ENCODE data around the gene CASZ1.

CASZ1 gene

DNA sequence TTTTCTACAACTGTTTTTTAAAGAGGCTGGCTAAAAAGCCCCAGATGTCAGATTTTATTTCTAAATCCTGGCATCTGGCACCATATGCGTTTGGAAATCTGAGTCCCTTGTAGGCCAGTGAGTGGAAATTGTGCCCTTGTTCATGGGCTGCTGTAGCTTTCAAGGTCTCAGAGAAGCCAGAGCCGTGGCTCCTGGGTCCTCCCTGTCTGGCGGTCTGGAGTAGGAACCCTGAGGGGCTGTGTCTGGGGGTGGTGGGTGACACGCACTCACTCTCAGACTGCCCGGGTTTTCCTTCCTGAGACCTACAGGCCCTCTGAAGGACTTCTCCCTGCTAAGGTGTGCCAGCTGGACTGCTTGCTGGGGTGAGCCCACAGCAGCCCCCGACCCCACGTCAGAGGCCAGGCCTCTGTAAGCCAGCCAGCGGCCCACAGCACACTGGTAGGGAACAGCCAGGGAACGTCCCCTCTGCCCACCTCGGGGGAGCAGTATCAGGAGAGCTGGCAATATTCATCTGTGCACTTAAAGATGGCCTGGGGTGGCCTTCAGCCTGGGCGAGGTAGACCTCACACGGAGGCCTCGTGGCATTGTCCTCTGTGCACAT, 170.2 kb downstream of the CASZ1 start:
- DNase-seq (ENCODE audit: low read depth in 2 of 2): no peak

DNA sequence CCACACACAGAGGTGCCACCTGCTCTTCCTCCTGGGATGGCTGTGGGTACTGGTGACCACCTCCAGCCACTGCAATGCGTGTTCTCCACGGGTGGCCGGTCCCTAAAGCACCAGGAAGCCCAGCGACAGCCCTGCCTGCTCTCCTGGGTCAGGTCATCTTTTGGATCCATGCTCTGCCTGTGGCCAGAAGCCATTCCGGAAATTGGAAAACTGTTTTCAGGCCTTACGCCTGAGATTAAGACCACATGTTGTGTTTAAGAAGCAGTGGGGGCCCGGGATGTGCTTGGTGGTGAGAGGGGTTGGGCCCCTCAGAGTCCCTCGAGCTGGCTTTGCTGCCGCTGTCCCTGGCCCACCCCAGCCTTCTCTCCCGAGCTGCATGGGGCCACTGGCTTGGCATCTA, 170.9 kb downstream of the CASZ1 start:
- no peak for DNase-seq (ENCODE audit: low read depth in 2 of 2)

DNA sequence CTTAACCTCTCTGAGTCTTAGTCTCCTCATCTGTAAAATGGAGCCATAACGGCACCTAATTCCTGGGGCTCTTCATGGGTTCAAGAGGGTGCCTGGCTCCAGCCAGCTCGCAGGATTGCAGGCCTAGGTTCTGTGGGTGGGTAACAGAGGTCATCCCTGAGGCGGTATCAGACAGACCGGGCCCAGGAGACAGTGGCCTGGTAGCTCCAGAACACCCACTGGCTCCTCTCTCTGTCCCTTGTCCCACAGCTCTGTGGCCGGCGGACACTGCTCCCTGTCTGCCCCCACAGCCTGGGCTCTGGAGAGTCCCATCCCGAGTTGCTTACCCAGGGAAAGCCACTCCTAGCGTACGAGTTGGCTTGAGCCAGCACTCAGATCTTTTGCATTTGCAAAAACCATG, 171.4 kb downstream of the CASZ1 start:
- DNase-seq (ENCODE audit: low read depth in 2 of 2): no peak

DNA sequence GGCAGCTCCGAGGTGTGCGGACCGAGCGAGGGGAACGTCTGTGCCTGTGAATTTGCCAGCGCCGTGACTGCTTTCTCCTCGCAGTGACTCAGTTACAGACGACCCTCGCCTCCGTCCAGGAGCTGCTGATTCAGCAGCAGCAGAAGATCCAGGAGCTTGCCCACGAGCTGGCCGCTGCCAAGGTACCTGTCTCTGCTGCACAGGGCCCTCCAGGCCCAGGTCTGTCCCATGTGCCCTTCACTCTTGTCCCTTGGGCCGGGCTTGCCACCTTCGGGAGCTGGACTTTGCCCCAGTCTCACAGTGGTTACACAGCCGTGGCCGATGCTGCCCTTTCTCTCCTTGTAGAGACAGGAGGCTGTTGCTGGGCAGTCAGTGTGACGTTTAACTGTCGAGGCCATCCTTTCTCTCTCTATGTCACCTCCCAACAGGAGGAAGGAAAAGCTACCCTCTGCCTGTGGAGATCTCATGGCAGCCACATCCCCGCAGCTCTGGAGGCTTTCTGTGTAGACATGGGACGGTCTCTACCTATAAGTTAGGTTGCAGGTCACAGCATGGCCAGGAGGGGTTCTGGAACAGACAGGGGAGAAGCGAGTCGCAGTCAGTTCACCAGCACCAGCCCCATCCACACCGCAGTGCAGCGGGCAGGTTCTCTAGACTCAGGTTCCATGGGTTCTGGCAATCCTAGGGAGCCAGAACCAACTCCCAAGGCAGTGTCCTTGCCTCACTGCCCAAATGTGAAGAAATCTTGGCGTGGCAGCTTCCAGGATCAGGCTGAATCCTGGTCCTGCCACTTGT, 172.0 kb downstream of the CASZ1 start:
- DNase-seq (ENCODE audit: low read depth in 2 of 2): no peak

DNA sequence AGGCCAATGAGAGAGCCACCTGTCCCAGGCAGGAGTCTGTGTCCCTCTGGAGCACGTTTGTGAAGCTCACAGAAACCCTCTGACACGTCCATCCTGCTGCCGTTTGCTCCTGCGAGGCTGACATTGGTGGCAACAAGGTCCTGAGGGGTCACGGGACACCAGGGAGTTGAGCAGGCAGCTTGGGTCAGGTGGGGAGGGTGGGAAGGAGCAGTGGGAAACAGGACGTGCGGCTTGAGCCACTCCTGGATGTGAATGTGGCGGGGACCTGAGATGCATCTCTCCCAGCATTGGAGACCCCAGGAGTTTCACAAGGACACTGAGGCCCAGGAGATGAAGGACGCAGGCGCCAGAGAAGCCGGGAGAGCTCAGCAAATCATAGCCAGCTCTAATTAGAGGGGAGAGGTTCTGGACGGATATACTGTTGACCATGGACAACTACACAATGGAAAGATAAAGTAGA, 172.7 kb downstream of the CASZ1 start:
- DNase-seq (ENCODE audit: low read depth in 2 of 2): no peak

DNA sequence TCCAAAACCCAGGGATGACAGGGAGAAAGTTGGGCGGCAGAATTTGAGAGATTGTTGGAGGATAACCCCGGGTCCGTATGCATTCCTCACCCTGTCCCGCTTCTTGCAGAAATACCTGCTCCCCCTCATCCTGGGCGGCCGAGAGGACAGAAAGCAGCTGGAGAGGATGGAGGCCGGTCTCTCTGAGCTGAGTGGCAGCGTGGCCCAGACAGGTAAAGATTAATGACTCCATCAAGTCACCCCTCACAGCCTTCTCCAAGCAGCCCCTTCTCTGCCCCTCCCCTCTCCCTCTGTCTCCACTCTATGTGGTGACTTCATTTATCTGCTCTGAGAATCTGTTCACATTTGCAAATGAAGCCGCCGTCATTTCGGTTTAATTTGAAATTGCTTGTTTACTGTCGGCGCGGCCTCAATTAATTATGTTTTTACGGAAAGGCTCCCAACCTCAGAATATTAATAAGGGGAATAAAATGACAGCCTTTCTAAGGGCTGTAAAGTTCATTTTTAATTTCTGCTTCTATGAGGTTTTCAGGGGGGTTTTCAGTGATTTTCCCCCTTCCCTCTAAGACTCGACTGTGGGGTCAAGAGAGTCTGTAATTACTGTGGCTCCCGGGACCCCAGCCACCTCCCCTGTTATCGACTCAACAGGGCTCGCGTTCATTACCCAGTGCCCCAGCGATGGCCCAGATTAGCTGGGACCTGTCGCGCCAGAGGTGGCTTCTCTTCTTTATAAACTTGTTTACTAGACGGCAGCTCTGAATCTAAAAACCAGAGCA, 173.3 kb downstream of the CASZ1 start:
- DNase-seq (ENCODE audit: low read depth in 2 of 2): no peak

DNA sequence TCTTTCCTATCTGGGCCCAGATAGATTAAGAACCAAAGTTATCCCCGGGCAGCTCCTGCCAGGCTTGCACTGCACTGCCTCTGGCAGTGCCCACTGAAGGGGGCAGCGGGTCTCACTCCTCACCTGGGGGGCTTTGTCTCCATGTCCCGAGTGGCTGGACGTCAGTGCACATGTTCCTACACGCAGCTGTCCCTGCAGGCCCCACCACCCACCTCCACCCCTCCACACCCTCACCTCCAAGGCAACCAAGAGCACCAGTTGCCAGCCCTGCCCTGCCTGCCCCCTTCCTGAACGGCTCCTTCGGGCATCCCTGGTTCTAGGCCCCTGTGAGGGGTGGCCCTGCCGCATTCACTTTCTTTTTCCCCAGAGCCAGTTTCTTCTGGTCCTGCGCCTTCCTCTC, 174.5 kb downstream of the CASZ1 start:
- no peak for DNase-seq (ENCODE audit: low read depth in 2 of 2)

DNA sequence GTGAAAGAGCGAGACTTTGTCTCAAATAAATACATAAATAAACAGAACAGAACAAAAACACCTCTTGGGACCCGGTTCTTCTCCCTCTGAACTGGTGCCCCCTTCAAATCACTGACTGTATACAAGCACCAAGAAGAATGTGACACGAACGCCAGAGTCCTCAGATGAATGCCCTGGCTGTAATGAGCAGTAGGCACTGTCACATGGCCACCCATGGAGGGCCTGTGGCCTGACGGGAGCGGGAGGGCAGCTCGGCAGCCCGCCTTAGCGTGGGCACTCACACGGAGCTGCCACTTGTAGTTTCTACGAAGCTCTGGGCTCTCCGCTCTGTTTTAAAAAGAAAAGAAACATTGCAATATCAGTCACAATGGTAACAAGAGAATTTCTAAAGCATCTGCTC, 175.7 kb downstream of the CASZ1 start:
- no peak for DNase-seq (ENCODE audit: low read depth in 2 of 2)

DNA sequence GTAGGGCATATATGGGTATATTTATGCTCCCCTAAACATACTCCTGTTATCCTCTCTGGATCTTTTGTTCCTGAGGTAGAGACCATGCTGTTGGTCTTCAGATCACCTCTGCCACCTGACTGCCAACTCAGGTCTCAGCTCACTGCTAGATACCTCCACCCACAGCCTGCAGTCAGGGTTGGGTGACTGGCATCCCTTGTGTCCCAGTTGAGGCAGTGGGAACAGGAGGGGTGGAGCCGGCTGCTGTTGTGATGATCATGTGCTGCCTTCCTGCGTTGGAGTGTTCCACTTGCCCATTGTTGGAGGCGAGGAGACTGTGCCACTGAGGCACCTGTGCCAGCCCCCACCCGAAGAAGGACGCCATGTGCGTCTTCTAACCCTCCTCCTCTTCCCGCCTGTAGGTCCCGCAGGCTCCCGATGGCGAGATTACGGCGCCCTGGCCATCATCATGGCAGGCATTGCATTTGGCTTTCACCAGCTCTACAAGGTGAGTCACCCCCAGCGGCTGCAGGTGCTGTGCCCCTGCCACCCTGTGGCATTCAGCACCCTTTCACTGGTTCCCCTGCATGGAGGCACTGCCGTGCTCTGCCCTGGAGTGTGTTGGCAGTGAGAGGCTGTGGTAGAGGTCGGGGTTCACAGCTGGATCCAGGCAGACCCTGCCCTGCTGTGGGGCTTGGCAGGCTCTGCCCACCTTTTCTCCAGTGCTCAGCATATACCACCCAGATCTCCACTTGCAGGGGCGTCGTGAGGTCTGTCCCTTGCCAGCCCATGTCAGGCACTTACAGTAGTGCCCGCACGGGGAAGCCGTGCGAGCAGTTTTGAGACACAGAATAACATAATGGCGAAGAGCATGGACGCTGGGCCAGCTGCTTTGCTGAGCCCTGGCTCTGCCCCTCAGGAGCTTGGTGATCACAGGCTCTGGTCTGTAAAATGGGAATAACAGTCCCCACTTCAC, 178.2 kb downstream of the CASZ1 start:
- no peak for DNase-seq (ENCODE audit: low read depth in 2 of 2)

DNA sequence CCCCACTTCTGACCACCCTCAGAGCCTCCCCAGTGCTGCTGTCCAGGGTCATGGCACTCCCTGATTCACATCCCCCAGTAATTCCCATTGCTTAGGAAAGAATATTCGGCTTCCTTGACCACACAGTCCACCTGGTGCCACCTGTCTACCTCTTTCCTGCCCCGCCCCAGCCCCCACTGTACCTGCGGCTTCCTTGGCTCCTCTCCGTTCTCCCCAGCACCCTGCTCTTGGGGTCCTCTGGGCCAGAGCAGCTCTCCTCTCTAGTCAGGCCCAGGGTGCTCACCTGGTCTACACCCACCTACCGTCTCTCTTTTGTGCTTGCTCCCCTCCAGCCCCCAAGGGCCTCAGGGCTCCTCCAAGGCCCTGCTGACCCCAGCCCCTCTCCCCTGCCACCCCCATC, 179.1 kb downstream of the CASZ1 start:
- no peak for DNase-seq (ENCODE audit: low read depth in 2 of 2)

DNA sequence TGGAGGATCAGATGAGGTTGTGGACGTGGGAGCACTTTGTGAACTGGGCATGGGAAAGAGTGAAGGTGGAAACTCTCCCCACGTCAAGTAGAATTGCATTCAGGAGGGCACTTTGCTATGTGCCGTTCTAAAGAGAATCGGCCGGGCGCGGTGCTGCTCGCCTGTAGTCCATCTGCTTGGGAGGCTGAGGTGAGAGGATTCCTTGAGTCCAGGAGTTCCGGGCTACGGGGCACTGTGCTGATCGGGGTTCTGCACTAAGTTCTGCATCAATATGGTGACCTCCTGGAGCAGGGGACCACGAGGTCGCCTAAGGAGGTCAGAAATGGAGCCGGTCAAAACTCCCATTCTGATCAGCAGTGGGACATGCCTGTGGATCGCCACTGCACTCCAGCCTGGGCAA, 179.8 kb downstream of the CASZ1 start:
- no peak for DNase-seq (ENCODE audit: low read depth in 2 of 2)

DNA sequence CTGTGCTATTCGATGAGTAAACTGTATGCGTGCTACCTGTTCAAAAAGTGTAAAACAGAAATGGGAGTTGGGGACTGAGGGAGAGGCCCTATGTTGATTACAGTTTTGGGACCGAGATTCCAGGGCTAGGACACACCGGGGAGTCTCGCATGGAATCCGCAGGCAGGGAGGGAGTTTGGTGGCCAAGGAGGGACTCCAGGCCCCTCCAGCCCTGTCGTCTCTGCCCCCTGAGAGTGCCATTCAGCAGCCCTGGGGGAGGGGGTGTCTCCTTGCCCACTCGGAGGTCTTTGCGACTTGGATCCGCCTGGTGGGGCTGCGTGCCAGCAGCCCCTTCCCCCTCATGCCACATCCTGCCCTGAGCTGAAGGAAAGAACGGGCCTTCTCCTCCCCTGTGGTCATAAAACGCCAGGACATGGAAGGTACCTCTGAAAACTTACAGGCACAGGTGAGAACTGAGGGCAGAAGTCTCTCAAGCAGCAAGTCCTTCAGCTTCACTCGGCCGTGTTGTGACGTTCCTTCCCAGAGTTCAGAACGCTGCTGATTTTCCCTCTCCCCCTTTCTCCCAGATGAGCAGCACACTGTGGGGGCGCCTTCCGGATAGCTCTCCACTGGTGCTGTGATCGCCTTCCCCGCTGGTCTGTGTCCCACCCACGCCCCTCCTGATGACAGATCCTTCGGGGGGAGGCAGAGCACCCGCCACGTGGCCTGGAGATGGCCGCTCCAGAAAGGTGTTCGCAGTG, 180.3 kb downstream of the CASZ1 start:
- no peak for DNase-seq (ENCODE audit: low read depth in 2 of 2)

DNA sequence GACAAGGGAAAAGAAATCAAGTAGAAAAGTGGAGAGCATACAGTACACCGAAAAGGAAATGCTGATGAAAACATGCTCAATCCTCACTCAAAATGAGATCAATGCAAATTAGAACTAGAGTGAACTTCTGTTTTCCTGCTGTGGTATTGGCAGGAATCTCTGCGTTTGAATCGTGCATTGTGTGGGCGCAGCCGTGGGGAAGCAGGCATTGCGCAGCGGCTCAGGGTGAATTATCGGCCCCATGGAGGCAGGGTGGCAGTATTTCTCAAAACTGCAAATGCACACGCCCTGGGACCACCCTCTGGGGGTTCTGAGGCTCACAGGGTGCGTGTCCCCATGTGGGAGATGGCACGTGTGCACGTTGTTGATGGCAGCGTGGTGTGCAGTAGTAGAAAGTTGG, 181.1 kb downstream of the CASZ1 start:
- DNase-seq (ENCODE audit: low read depth in 2 of 2): no peak

DNA sequence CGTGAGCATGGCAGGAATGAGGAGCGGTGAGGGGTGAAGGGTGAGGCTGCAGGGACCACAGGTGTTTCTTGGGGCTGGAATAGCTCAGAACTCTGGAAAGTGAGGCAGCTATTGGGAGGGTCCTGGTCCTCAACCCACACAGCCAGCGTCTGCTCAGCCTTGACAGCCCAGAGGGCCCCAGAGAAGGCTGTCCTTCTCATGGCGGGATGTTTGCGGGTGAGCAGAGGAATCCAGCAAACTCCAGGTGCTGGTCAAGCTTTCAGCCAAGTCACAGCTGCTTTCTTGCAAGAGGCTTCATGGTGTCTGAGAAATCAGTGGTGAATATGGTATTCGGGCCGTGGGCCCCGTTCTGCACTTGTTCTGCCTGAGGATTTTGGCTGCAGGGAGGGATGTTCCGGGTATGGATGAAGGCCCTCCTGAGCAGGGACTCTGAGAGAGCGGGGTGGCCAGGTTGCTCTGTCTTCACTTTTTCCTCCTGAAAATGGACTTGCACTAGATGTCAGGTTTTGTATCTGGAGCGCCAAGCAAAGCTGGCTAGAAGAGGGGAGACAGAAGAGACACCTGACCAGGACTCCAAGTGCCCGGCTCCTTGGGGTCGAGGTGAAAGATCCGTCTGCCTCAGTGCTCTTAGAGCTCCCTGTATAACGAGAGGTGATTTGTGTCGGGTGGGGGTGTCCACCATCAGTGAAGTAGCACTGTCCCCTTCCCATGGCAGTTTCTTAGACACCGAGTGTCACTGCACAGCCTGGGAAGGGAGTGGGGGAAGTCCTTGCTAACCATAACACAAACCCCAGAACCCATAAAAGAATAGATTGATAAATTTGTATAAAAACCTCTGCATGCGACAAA, 181.8 kb downstream of the CASZ1 start:
- no peak for DNase-seq (ENCODE audit: low read depth in 2 of 2)

DNA sequence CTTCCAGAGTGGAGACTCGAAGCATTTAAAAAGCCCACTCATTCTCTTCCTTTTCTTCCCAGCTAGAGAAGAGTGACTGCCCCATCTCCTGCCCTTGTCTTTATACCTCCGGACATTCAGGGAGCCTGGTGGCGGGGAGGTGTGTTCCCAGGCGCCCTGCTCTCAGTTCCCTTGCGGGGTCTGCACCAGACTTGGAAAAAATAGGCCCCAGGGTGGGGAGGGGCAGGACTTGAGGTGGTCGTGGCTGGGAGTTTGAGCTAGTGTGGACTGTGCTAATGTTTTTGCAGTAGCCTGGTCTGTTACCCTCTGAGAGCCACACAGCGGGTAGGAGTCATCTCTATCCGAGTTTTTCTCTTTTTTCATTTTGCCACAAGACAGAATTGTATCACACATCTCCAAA, 182.6 kb downstream of the CASZ1 start:
- DNase-seq (ENCODE audit: low read depth in 2 of 2): no peak

DNA sequence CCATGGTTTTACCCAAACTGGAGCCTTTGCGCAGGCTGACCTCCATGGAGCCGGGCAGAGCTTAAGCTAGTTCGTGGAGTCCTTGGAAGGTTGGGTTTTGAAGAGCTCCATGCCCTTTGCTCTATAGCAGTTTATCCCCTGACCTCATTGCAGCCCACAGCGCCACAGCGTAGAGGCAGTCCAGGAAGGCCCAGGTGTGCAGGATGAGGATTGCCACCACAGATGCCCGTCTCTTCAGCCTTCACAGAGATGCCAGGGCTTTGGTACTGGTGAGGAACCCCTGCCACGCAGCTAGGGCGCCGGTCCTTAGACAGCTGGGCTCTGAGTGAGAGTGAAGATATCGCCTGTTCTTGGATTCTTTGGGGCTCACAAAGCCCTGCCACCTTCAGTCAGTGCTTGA, 183.1 kb downstream of the CASZ1 start:
- no peak for DNase-seq (ENCODE audit: low read depth in 2 of 2)

DNA sequence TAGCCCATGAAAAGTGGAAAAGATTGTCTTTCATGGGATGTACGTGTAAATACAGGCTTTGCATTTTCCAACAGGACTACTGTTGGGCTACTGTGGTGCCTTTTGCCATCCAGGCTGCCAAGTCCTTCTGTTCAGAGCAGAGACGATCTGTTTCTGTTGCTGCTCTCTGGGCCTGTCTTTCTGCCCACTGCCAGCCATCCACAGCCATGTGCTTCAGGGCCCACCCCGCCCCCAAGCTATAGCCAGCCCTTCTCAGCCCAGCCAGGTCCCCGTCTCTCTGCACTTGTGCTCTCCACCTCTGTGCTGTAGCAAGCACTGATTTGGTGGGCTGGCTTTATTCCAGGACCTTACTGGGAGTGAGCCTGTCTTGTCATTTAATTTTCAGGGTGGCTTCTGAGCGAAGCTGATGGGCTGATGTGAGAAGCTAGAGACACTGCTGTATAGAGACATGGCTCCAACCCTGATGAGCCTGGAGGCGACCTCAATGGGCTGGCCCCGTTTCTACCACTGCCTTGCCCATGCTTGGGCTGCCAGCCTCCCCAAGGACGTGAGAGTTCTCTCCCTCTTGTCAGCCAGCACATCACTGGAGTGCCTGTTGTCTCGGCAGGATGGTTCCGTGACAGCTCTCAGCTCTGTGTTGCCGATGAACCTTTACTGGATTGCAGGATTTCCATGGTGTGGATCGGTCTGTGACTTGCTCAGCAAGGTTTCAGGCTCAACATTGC, 183.8 kb downstream of the CASZ1 start:
- DNase-seq (ENCODE audit: low read depth in 2 of 2): no peak

DNA sequence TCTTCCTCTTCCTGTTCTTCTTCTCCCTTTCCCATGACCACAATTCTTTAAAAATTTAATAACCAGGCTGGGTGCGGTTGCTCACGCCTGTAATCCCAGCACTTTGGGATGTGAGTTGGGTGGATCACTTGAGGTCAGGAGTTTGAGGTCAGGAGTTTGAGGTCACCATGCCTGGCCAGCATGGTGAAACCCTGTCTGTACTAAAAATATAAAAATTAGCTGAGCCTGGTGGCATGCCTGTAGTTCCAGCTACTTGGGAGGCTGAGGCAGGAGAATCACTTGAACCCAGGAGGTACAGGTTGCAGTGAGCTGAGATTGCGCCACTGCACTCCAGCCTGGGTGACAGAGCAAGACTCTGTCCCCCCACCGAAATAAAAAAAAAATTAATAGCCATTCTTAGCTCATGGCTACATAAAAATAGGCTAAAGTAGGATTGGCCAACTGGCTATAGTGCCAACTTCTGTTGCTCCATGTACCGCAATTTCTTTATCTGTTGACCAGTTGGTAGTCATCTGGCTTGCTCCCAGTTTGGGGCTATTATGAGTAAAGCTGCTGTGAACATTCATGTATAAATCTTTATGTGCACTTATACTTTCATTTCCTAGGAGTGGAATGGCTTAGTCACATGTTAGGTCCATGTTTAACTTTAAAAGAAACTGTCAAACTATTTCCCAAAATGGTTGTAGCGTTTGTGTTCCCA, 185.4 kb downstream of the CASZ1 start:
- DNase-seq (ENCODE audit: low read depth in 2 of 2): no peak

DNA sequence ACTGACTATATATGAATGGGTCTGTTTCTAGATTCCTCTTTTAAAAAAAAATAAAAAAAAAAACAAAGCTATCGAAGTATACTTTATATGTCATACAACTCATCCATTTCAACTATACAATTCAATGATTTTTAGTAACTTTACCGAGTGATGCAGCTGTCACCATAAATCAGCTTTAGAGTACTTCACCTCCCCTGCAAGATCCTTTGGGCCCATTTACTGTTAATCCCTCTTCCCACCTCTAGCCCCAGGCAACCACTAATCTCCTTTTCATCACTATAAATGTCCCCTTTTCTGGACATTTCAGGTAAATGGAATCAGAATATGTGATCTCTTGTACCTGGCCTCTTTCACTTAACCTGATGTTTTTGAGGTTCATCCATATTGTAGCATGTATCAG, 187.8 kb downstream of the CASZ1 start:
- DNase-seq (ENCODE audit: low read depth in 2 of 2): no peak
